Osteoblast (primary cell): ENCODE results near the gene IL16. TPM values are rescaled to one million over a fixed set of nuclear protein-coding genes. Genes with fewer than 3 reads are reported as not detected.

Experiments
- DNase-seq: peaks from one replicate; pipeline ENCODE4 v3.0.0; 2011; ENCODE audit warnings: low spot score, mixed read lengths; ENCODE audit not compliant: insufficient read length; ENCODE audit errors: missing footprints
- H2AFZ ChIP-seq: 2 replicates; pipeline ENCODE4 v1.6.0; 2011; ENCODE audit warnings: mild to moderate bottlenecking, low read length
- H3K27ac ChIP-seq: 2 replicates; pipeline ENCODE4 v1.5.1; 2011; ENCODE audit warnings: mild to moderate bottlenecking, low read depth, low read length, moderate library complexity
- H3K27me3 ChIP-seq: 2 replicates; pipeline ENCODE4 v1.6.0; 2012; ENCODE audit warnings: mild to moderate bottlenecking, control low read depth, inconsistent platforms, low read length, moderate library complexity; ENCODE audit not compliant: insufficient read depth
- H3K36me3 ChIP-seq: 2 replicates; pipeline ENCODE4 v1.5.1; 2011; ENCODE audit warnings: mild to moderate bottlenecking, low read length, control low read depth, moderate library complexity; ENCODE audit not compliant: insufficient read depth
- H3K4me1 ChIP-seq: 2 replicates; pipeline ENCODE4 v1.5.1; 2011; ENCODE audit warnings: mild to moderate bottlenecking, low read length, control low read depth, moderate library complexity; ENCODE audit not compliant: insufficient read depth
- H3K4me2 ChIP-seq: 2 replicates; pipeline ENCODE4 v1.6.0; 2011; ENCODE audit warnings: mild to moderate bottlenecking, low read length; ENCODE audit not compliant: insufficient read depth
- H3K4me3 ChIP-seq: fragments of 200-600 bp; sonication (generic); 3 replicates; pipeline ENCODE4 v1.5.1; 2012; ENCODE audit warnings: mild to moderate bottlenecking, low read length, inconsistent platforms; ENCODE audit not compliant: insufficient read depth
- H3K79me2 ChIP-seq: 2 replicates; pipeline ENCODE4 v1.6.0; 2012; ENCODE audit warnings: mild to moderate bottlenecking, low read length, control low read depth, inconsistent platforms; ENCODE audit not compliant: insufficient read depth
- H3K9me3 ChIP-seq: 2 replicates; pipeline ENCODE4 v1.5.1; 2011; ENCODE audit warnings: low read depth, low read length, control low read depth
- H4K20me1 ChIP-seq: 2 replicates; pipeline ENCODE4 v1.6.0; 2012; ENCODE audit warnings: mild to moderate bottlenecking, low read length, control low read depth; ENCODE audit not compliant: insufficient read depth
- CTCF ChIP-seq: IDR thresholded peaks from 2 replicates; pipeline ENCODE4 v1.5.1; 2011; ENCODE audit warnings: mild to moderate bottlenecking, low read depth, low read length, moderate library complexity; ENCODE audit errors: extremely low read depth
- total RNA-seq: library from RNA; depleted of rRNA; stranded (reverse); fragments of >200 nt; gene quantifications from 2 replicates; pipeline ENCODE4 v1.2.3, GENCODE V29; 2012

The IL16 gene
- total RNA-seq, 1 donor = 6.5 TPM

GRCh38 chr15:81288616-81289015 lies 91.9 kb downstream of the IL16 start:
- no peaks in the 10 kb centered on the region for H3K36me3 ChIP-seq
- H3K27me3 ChIP-seq = no peaks in the 10 kb centered on the region
- H3K27ac ChIP-seq = no peak overlapping the region
- no peaks in the 10 kb centered on the region for H4K20me1 ChIP-seq
- H3K4me3 ChIP-seq = no peak overlapping the region
- no peak overlapping the region for H2AFZ ChIP-seq
- H3K4me1 ChIP-seq = no peaks in the 10 kb centered on the region
- H3K79me2 ChIP-seq = no peaks in the 10 kb centered on the region
- TF ChIP-seq CTCF = no peak
- no peak overlapping the region for H3K4me2 ChIP-seq
- H3K9me3 ChIP-seq = no peaks in the 10 kb centered on the region
- no peak for DNase-seq

- Histone ChIP-seq H2AFZ (no peak overlapping the region), H3K36me3 (no peaks in the 10 kb centered on the region), H3K4me3 (no peak overlapping the region), H3K4me1 (no peaks in the 10 kb centered on the region), H3K27ac (no peak overlapping the region), H3K4me2 (no peak overlapping the region), H3K9me3 (no peaks in the 10 kb centered on the region), H3K79me2 (no peaks in the 10 kb centered on the region), H3K27me3 (no peaks in the 10 kb centered on the region), H4K20me1 (no peaks in the 10 kb centered on the region)
- no peak for DNase-seq
- TF ChIP-seq CTCF = no peak
These were observed 93.2 kb downstream of the IL16 start for GRCh38 chr15:81289910-81290309.

- no peaks in the 10 kb centered on the region for H3K9me3 ChIP-seq
- no peaks in the 10 kb centered on the region for H4K20me1 ChIP-seq
- no peaks in the 10 kb centered on the region for H3K79me2 ChIP-seq
- no peak overlapping the region for H3K4me3 ChIP-seq
- no peak overlapping the region for H3K4me2 ChIP-seq
- no peaks in the 10 kb centered on the region for H3K36me3 ChIP-seq
- no peak overlapping the region for H3K27ac ChIP-seq
- TF ChIP-seq CTCF = no peak
- no peak overlapping the region for H2AFZ ChIP-seq
- DNase-seq = no peak
- H3K27me3 ChIP-seq = no peaks in the 10 kb centered on the region
- no peaks in the 10 kb centered on the region for H3K4me1 ChIP-seq
These were observed 95.3 kb downstream of the IL16 start for GRCh38 chr15:81291916-81292522.

GRCh38 chr15:81292523-81293001 lies 95.9 kb downstream of the IL16 start:
- H3K4me3 ChIP-seq = no peak overlapping the region
- H4K20me1 ChIP-seq = no peaks in the 10 kb centered on the region
- no peaks in the 10 kb centered on the region for H3K9me3 ChIP-seq
- no peaks in the 10 kb centered on the region for H3K36me3 ChIP-seq
- no peak overlapping the region for H2AFZ ChIP-seq
- no peak for DNase-seq
- H3K27me3 ChIP-seq = no peaks in the 10 kb centered on the region
- no peak for TF ChIP-seq CTCF
- H3K79me2 ChIP-seq = no peaks in the 10 kb centered on the region
- peaks cover 4% of the 10 kb centered on the region for H3K4me1 ChIP-seq
- H3K4me2 ChIP-seq = no peak overlapping the region
- no peak overlapping the region for H3K27ac ChIP-seq
